HepG2 (cell line): Measurements from ENCODE around the gene APH1B. TPM values are rescaled to one million over a fixed set of nuclear protein-coding genes. Genes with fewer than 3 reads are reported as not detected.

Source experiments
- CHD2 ChIP-seq: IDR thresholded peaks from 2 replicates; pipeline ENCODE4 v1.6.1; 2011; ENCODE audit warnings: low read depth, low read length, improper control_type of control experiment
- ELF3 ChIP-seq: IDR thresholded peaks from 2 replicates; pipeline ENCODE4 v1.6.1; 2016; ENCODE audit warnings: missing genetic modification reagents, missing compliant biosample characterization
- HNF4G ChIP-seq, 2 experiments: sonication (generic) in 1 of 2; formaldehyde crosslinking in 1 of 2; IDR thresholded peaks; 2 replicates each; pipeline versions ENCODE4 v1.4.0 to v1.6.1; 2011 to 2020; ENCODE audit warnings: borderline replicate concordance in 2 of 2, low read depth in 2 of 2, mild to moderate bottlenecking in 2 of 2, low read length in 1 of 2, missing genetic modification reagents in 1 of 2, moderate library complexity in 1 of 2
- PRMT3 ChIP-seq: sonication (generic); formaldehyde crosslinking; IDR thresholded peaks from 2 replicates; pipeline ENCODE4 v1.8.1; 2022; ENCODE audit warnings: low read depth, mild to moderate bottlenecking, moderate library complexity, missing genetic modification reagents, borderline replicate concordance
- SIN3A ChIP-seq: IDR thresholded peaks from 2 replicates; pipeline ENCODE4 v1.6.1; 2011; ENCODE audit warnings: low read depth, mild to moderate bottlenecking, control low read depth, low read length, borderline replicate concordance
- SUZ12 ChIP-seq: fragments of 150-350 bp; IDR thresholded peaks from 2 replicates; pipeline ENCODE4 v1.6.1; 2014; ENCODE audit warnings: low read depth, low read length
- ZFP90 ChIP-seq: sonication (generic); formaldehyde crosslinking; IDR thresholded peaks from 2 replicates; pipeline ENCODE4 v1.8.0; 2022; ENCODE audit warnings: missing genetic modification reagents, mild to moderate bottlenecking, inconsistent platforms, borderline replicate concordance
- ZNF841 ChIP-seq: sonication (generic); formaldehyde crosslinking; IDR thresholded peaks from 2 replicates; pipeline ENCODE4 v1.8.1; 2023; ENCODE audit warnings: missing genetic modification reagents, borderline replicate concordance
- polyA plus RNA-seq, 8 experiments: library from polyadenylated mRNA; depleted of rRNA in 3 of 8; stranded (reverse) in 7 of 8; unstranded in 1 of 8; fragments of >200 nt; fragmentation: Illumina TruSeq in 4 of 8; extraction: Trizol in 4 of 8; gene quantifications; 2 replicates each; pipeline versions ENCODE4 v1.2.1 to v1.2.3, GENCODE V29; 2011 to 2016; ENCODE audit warnings: low read depth in 4 of 8, missing spikeins in 1 of 8, mixed read lengths in 1 of 8; ENCODE audit not compliant: insufficient read depth in 1 of 8
- total RNA-seq, 5 experiments: library from RNA; depleted of rRNA; stranded (reverse); fragments of >200 nt; fragmentation: Illumina TruSeq; extraction: Trizol; gene quantifications; 2 replicates each; pipeline ENCODE4 v1.2.3, GENCODE V29; 2016; ENCODE audit warnings: low read depth in 1 of 5
- TF ChIP-seq, protein P1 (sequence below): sonication (generic); formaldehyde crosslinking; IDR thresholded peaks from 2 replicates; pipeline ENCODE4 v1.4.0; 2020; ENCODE audit warnings: low read depth, missing genetic modification reagents
- TF ChIP-seq, protein P2 (sequence below): fragments of 450-650 bp; IDR thresholded peaks from 2 replicates; pipeline ENCODE4 v1.6.1; 2016
- TF ChIP-seq, protein P3 (sequence below): sonication (generic); formaldehyde crosslinking; IDR thresholded peaks from 2 replicates; pipeline ENCODE4 v1.4.0; 2020; ENCODE audit warnings: missing genetic modification reagents, borderline replicate concordance

APH1B gene
- total and polyA plus RNA-seq, 2 of the 13 experiments (the other 11 are each of a cell fraction or from before 2014, with no cell fraction given): 0.45 to 1.00 TPM

DNA sequence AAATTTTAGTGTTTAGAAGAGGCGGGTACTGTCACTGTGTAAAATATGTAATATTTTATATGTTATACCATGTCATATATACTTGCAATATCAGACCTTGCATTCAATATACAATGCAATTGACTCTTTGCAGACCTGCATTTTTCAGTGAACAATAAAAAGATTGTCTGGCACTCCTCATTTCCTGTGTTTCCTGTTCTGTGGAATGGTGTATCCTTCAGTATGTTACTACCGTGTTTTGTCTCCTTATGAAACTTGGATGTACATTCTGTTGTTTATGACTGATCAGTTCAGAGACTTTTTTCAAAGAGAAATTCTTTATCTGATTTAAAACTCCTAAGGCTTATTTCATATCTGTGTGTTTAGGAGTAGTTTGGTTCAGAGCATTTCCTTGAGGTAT lies 31.5 kb downstream of the APH1B start (continued):
- TF ChIP-seq, protein P1, sequence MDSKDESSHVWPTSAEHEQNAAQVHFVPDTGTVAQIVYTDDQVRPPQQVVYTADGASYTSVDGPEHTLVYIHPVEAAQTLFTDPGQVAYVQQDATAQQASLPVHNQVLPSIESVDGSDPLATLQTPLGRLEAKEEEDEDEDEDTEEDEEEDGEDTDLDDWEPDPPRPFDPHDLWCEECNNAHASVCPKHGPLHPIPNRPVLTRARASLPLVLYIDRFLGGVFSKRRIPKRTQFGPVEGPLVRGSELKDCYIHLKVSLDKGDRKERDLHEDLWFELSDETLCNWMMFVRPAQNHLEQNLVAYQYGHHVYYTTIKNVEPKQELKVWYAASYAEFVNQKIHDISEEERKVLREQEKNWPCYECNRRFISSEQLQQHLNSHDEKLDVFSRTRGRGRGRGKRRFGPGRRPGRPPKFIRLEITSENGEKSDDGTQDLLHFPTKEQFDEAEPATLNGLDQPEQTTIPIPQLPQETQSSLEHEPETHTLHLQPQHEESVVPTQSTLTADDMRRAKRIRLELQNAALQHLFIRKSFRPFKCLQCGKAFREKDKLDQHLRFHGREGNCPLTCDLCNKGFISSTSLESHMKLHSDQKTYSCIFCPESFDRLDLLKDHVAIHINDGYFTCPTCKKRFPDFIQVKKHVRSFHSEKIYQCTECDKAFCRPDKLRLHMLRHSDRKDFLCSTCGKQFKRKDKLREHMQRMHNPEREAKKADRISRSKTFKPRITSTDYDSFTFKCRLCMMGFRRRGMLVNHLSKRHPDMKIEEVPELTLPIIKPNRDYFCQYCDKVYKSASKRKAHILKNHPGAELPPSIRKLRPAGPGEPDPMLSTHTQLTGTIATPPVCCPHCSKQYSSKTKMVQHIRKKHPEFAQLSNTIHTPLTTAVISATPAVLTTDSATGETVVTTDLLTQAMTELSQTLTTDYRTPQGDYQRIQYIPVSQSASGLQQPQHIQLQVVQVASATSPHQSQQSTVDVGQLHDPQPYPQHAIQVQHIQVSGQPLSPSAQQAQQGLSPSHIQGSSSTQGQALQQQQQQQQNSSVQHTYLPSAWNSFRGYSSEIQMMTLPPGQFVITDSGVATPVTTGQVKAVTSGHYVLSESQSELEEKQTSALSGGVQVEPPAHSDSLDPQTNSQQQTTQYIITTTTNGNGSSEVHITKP (CRISPR knock-in tag): no peak
- TF ChIP-seq ELF3 (CRISPR knock-in tag) (no peak), ZFP90 (CRISPR knock-in tag) (no peak), SIN3A (no peak), SUZ12 (no peak), CHD2 (no peak), PRMT3 (CRISPR knock-in tag) (no peak), HNF4G (IDR thresholded peaks at IDR 0.05; ENCODE audit: borderline replicate concordance, low read depth, low read length) (no peak), HNF4G (CRISPR knock-in tag; IDR thresholded peaks at IDR 0.05; ENCODE audit: borderline replicate concordance, low read depth) (no peak), ZNF841 (CRISPR knock-in tag) (no peak)
- TF ChIP-seq, protein P2, sequence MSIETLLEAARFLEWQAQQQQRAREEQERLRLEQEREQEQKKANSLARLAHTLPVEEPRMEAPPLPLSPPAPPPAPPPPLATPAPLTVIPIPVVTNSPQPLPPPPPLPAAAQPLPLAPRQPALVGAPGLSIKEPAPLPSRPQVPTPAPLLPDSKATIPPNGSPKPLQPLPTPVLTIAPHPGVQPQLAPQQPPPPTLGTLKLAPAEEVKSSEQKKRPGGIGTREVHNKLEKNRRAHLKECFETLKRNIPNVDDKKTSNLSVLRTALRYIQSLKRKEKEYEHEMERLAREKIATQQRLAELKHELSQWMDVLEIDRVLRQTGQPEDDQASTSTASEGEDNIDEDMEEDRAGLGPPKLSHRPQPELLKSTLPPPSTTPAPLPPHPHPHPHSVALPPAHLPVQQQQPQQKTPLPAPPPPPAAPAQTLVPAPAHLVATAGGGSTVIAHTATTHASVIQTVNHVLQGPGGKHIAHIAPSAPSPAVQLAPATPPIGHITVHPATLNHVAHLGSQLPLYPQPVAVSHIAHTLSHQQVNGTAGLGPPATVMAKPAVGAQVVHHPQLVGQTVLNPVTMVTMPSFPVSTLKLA: no peak
- TF ChIP-seq, protein P3, sequence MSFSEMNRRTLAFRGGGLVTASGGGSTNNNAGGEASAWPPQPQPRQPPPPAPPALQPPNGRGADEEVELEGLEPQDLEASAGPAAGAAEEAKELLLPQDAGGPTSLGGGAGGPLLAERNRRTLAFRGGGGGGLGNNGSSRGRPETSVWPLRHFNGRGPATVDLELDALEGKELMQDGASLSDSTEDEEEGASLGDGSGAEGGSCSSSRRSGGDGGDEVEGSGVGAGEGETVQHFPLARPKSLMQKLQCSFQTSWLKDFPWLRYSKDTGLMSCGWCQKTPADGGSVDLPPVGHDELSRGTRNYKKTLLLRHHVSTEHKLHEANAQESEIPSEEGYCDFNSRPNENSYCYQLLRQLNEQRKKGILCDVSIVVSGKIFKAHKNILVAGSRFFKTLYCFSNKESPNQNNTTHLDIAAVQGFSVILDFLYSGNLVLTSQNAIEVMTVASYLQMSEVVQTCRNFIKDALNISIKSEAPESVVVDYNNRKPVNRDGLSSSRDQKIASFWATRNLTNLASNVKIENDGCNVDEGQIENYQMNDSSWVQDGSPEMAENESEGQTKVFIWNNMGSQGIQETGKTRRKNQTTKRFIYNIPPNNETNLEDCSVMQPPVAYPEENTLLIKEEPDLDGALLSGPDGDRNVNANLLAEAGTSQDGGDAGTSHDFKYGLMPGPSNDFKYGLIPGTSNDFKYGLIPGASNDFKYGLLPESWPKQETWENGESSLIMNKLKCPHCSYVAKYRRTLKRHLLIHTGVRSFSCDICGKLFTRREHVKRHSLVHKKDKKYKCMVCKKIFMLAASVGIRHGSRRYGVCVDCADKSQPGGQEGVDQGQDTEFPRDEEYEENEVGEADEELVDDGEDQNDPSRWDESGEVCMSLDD (CRISPR knock-in tag): no peak
- TF ChIP-seq, all 625 proteins: peak for 0
